ENCODE results near the gene C6orf47. TPM values are rescaled to one million over a fixed set of nuclear protein-coding genes. Genes with fewer than 3 reads are reported as not detected.

Gene C6orf47
- total and polyA plus RNA-seq, 2 of the 13 experiments (the other 11 are each of a cell fraction or from before 2014, with no cell fraction given): 1.7 to 18.1 TPM

- TF ChIP-seq RERE (CRISPR knock-in tag; IDR thresholded peaks at IDR 0.05; ENCODE audit: low read depth) (peak; percentile 83), ZNF468 (CRISPR knock-in tag; IDR thresholded peaks at IDR 0.05) (no peak), ZNF776 (CRISPR knock-in tag; IDR thresholded peaks at IDR 0.05) (no peak), NFIB (CRISPR knock-in tag; IDR thresholded peaks at IDR 0.05; ENCODE audit: borderline replicate concordance) (no peak), WIZ (CRISPR knock-in tag; IDR thresholded peaks at IDR 0.05) (no peak), SIX1 (CRISPR knock-in tag; IDR thresholded peaks at IDR 0.05; ENCODE audit: borderline replicate concordance) (peak; percentile 73; the same call in 1 of the 2 replicates), CREM (IDR thresholded peaks at IDR 0.05) (peak; percentile 88), CREM (CRISPR knock-in tag; IDR thresholded peaks at IDR 0.05) (no peak), CBFB (CRISPR knock-in tag; IDR thresholded peaks at IDR 0.05) (peak; percentile 56; the same call in 1 of the 2 replicates), ZNF674 (CRISPR knock-in tag; IDR thresholded peaks at IDR 0.05; ENCODE audit: low read depth) (0 out of 2 replicates have a peak, but pooled peaks have one; percentile 41), JDP2 (CRISPR knock-in tag; IDR thresholded peaks at IDR 0.05; ENCODE audit: borderline replicate concordance) (no peak; the same call in 1 of the 2 replicates), KAT7 (CRISPR knock-in tag; IDR thresholded peaks at IDR 0.05; ENCODE audit: borderline replicate concordance) (no peak; the same call in 1 of the 2 replicates), TOPORS (CRISPR knock-in tag; IDR thresholded peaks at IDR 0.05) (peak; percentile 78), ZNF318 (CRISPR knock-in tag; IDR thresholded peaks at IDR 0.05) (no peak; the same call in 1 of the 2 replicates), SETDB1 (CRISPR knock-in tag; IDR thresholded peaks at IDR 0.05; ENCODE audit: borderline replicate concordance) (0 out of 2 replicates have a peak, but pooled peaks have one; percentile 36), ZNF720 (CRISPR knock-in tag; IDR thresholded peaks at IDR 0.05) (no peak)
Observed at GRCh38 chr6:31655349-31656237, 5.0 kb downstream of the C6orf47 start, which contains the start of gene APOM (continued).

Measured in HepG2 (cell line).